ENCODE results near the gene OR2D2.
"Not testable (repeated sequence)": the region's sequence is repeated elsewhere in the genome, so short reads cannot be mapped to it uniquely, and the experiment has no call there.

Gene OR2D2, protein sequence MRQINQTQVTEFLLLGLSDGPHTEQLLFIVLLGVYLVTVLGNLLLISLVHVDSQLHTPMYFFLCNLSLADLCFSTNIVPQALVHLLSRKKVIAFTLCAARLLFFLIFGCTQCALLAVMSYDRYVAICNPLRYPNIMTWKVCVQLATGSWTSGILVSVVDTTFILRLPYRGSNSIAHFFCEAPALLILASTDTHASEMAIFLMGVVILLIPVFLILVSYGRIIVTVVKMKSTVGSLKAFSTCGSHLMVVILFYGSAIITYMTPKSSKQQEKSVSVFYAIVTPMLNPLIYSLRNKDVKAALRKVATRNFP

DNA sequence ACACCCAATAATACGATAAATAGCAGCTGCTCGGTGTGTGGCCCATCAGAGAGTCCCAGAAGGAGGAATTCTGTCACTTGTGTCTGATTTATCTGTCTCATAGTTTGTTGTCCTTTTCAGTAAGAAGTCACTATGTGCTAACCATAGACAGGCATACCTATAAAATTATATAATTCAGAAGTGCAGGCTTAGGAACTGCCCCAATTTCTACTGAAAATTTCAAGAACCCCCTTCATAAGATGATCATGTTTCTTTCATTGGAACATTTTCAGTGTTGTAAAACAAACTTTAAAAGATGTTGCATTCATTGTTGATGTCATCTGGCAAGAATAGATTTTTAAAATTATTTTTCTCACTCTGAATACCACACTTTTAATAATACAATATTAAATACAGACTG is at the start of gene OR2D2:
OR2D2 (minus strand) TSS at position 101 of the 400 bp plus-strand sequence; CDS start at position 101, 0 bp downstream.
- DNase-seq (ENCODE audit: low read depth, low spot score): no peak

DNA sequence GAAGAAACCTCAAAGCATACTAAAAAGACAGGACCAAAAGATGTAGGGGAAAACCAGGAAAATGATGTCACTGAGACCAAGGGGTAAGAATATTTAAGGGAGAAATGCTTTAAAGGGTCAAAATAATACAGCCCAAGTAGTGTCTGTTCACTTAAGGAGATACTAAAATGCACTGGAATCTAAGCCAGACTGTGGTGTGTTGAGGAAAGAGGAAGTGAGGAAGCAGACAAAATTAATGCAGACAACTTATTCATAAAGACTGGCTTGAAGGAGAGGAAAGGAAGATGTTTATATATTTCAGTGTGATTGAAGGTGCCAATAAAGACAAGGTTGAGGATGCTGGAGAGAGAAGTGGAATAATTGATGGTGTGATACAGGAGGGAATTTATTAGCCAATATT is 49.7 kb upstream of the OR2D2 start:
- no peak for DNase-seq (ENCODE audit: low read depth, low spot score)

DNA sequence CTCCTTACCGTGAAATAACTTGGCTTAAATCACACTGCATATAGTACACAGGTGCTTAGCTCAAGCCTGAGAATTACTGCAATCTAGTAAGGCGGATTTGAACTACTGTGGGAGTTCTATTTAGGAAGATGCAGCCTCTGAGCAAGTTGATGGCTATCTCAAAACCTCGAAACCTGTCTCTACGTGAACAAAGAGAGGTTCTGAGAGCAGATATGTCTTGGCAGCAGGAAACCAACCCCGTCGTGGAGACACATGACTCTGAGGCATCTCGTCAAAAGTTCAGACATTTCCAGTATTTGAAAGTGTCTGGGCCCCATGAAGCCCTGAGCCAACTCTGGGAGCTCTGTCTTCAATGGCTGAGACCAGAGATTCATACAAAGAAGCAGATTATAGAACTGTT is 39.8 kb upstream of the OR2D2 start:
- no peak for DNase-seq (ENCODE audit: low read depth, low spot score)

DNA sequence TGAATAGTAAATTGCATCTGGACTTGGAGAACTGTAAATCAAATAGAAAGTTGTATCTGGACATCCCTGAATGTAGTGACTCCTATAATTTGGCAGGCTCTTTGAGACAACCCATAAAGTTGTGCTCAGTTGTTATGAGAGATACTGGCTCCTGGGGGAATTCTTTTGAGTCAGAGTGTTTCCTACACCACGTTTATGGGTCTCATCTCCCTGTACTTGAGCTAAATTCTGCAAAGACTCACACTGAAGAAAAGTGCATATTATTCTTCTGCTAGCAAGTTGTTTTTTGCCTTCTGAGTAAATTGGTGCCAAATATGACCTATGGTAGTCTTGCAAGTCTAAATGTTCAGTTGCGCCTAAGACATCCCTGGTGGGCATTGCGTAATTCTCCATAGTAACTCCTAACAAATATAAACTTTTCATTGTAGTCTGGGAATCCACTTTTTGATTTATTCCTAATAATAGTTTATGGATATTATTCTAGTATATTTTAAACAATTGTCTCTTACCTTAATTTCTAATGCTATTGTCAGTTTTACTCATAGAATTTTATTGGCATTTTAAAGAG is 38.9 kb upstream of the OR2D2 start:
- DNase-seq (ENCODE audit: low read depth, low spot score): no peak

DNA sequence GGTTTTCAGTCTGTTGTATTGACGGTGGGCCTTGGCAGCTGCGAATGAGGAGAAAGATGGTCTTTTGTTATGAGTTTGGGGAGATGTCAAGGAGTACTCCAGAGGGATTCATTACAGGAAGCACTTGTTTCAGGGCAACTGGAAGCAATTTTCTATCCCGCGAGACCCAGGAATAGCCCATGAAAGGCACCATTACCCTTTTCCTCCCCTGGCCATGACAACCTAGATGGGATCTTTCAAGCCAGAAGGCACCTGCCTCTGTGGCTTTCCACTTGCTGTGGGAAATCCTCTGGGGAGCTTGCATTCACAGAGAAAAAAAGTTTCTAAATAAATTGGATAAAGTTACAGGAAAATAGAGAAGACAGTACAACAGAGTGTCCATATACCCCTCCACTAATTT is 36.6 kb upstream of the OR2D2 start:
- no peak for DNase-seq (ENCODE audit: low read depth, low spot score)

DNA sequence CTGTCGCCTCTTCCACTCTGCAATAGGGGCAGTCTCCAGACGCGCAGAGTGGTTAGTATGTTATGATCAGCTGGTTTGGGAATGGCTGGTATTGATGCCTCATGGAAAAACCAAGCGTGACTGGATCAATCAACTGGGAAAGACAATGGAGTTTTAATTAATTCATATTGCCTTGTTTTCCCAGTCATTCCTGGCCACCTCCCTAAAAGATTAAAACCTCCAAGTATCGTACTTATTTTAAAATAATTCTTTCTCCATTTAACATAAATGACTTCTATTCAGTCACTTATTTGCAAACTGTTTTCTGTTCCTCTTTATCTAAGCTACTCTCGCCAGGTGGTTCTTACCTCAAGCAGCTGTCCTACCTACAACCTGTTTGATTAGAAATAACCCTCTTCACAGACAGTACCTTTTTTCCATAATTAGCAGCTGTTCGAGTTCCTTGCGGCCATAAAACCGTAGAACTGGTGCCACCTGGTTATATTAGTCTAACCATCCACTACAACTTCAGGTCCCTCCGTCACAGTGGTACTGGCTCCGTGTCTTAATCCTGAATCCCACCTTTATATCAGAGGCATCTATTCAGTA is 34.8 kb upstream of the OR2D2 start:
- DNase-seq (ENCODE audit: low read depth, low spot score): peak; percentile 1

DNA sequence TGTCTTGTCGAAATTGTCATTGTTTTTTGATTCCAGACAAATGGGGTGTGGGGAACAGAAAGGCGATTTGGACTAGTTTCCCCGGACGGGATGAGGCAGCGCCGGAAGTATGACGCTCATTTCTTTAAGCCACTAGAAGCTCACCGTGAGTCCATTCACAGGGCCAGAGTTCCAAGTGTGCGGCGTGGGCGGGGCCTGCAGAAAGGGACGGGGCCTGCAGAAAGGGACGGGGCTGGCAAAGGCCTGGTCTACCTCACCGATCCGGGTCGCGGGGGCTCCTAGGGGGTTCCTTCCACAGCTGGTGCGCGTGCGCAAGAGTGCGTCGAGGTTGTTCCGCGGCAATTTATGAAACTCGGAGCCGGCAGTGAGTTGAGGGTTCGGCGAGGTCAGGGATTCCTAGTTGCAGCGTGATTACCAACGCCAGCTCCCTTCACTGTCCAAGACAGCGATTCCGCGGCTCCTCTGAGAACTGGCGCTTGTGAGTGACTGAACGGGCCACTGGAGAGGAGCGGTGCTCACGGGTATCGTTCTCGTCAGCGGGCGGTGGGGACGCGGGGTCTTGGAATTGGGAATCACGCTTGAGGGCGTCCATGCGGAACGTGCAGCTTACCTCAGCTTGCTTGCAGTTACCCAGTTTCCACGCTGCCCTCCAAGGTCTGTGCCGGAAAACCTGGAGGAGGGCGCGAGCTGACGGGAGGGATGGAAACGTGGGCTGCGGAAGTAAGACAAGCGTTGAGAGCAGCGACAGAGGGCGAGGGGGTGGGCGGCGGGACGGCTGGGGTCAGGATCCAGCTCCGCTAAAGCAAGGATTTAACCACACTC is 34.1 kb upstream of the OR2D2 start, which contains the start of gene ZNF215:
ZNF215 (plus strand) TSS at position 219 of the 822 bp plus-strand sequence. CDS start 5,847 bp downstream, outside the sequence.
- peak; percentile 92 for DNase-seq (ENCODE audit: low read depth, low spot score)

DNA sequence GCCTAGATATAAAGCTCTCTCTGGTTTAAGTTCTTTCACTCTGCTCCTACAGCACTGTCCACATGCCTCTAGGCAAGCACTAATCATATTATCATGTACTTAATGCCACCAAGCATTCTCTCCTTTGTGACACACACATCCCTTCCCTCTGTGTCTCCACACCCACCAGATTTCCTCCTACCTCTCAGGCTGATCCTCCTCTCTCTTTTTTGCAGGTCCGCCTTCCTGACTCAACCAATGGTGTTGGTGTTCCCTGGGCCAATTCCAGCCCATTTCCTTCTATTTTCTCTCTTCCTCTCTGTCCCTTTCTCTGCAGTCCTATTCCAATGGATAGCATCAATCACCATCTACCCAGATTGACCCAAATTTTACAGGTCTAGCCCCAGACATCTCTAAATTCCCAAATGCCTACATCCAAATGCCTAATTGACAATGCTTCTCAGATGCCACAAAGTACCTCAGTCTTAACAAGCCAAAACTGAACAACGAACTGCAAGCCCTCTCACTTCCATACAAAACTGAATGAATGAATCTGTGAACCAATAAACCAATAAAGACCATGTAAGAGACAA is 33.4 kb upstream of the OR2D2 start:
- peak; percentile 34 for DNase-seq (ENCODE audit: low read depth, low spot score)

DNA sequence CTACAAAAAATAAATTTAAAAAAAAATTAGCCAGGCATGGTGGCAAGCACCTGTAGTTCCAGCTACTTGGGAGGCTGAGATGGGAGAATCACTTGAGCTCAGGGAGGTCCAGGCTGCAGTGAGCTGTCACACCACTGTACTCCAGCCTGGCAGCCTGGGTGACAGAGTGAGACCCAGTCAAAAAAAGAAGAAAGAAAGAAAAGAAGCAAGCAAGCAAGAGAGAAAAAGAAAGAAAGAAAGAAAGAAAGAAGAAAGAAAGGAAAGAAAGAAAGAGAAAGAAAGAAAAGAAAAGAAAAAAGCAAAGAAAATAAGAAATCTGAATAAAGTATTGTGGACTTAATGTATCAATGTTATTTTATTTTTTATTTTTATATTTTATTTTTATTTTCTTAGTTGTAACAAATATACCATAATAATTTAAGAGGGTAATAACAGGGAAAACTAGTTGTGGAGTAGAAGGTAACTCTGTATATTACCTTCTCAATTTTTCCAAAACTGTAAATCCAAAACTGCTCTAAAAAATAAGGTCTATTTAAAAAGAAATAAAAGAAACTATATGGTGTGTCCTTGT is 32.8 kb upstream of the OR2D2 start:
- no peak for DNase-seq (ENCODE audit: low read depth, low spot score)

DNA sequence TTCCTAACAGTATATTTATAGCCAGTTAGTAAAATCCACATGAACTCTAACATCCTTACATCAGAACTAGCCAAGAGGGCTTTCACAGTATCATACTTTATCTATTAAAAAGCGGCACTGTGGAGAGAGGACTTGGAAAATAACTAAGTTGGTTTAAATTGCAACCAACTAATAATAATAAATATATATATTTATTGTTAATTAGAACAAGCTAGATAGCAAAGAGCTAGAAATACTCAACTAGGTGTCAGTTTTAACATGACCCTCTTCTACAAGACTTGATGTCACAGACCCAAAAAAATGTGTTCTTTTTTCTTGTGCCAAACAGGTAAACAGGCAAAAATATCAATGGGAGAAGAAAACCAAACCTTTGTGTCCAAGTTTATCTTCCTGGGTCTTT is 28.4 kb upstream of the OR2D2 start, which contains the start of gene OR2D3:
OR2D3 (plus strand) TSS at position 301 of the 400 bp plus-strand sequence; CDS start at position 301, 0 bp downstream.
- DNase-seq (ENCODE audit: low read depth, low spot score): no peak

DNA sequence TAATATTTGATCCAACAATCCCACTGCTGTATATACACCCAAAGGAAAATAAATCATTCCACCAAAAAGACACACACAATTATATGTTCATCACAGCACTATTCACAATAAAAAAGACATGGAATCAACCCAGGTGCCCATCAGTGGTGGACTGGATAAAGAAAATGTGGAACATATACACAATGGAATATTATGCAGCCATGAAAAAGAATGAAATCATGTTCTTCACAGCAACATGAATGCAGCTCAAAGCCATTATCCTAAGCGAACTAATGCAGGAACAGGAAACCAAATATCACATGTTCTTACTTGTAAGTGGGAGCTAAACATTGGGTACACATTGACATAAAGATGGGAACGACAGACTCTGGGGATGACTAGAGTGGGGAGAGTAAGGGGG is 27.4 kb upstream of the OR2D2 start:
- DNase-seq (ENCODE audit: low read depth, low spot score): no peak

DNA sequence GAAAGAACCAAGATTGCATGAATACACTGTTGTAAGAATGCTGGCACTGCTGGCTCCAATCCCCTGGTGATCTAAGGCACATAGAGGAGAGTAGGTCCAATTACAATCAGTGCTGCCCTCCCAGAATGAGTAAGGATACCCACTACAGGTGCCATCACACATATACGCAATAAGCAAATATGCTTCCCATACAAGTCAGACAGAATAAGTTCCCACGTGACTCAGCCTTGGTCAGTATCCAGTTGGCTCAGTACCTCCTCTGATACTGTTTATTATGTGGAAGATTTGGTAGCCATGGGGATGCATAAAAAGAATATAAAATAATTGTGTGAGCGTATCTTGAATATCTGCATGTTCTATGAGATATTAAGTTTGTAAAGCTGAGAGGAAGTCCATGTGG is 19.6 kb upstream of the OR2D2 start:
- no peak for DNase-seq (ENCODE audit: low read depth, low spot score)

DNA sequence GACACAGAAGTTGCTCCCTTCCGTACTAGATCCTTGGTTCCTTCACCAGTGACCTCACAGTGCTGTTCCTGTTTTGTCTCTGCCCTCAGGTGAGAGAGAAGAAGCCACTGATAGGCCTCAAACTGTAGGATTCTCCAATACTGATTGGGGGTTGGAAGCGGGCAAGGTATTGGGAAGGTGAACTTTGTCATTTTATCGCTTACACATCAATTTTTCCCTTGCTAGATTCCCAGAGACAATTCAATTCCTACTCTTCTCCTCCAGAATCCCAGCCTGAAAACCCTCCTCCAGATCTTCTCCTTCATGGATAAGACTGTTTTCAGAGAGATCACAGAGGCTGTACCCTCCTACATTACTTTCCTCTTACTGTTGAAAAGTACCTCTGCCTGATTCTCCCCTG is 19.1 kb upstream of the OR2D2 start:
- DNase-seq (ENCODE audit: low read depth, low spot score): no peak

DNA sequence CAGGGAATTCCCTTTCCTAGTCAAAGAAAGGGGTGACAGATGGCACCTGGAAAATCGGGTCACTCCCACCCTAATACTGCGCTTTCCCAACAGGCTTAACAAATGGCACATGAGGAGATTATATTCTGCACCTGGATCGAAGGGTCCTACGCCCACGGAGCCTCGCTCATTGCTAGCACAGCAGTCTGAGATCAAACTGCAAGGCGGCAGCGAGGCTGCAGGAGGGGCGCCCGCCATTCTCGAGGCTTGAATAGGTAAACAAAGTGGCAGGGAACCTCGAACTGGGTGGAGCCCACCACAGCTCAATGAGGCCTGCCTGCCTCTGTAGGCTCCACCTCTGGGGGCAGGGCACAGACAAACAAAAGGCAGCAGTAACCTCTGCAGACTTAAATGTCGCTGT is 12.5 kb upstream of the OR2D2 start:
- not testable (repeated sequence) for DNase-seq (ENCODE audit: low read depth, low spot score)

DNA sequence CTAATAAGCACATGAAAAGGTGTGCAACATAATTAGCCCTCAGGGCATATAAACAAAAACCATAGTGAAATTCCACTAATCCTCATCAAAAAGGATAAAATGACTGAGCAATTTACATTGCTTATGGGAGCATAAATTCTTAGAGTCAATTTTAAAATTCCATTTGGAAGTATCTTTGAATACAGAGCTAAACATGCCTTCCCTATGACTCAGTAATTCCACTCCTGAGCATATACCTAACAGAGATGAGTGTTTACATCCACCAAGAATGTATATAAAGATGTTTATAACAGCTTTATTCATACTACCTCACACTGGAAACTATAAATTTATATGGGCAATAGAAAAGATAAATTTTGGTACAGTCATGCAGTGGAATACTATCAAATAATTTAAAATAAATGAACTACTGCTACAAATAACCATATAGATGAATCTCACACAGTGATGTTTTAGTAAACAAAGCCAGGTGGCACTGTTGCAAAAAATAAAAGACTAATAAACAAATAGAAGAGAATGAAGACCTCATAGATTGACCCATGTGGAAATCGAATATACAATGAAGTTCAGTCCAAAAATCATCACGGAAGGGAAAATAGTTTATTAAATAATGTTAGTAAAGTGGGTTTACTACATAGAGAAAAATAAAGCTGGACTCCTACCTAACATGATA is 8.2 kb upstream of the OR2D2 start:
- DNase-seq (ENCODE audit: low read depth, low spot score): no peak

DNA sequence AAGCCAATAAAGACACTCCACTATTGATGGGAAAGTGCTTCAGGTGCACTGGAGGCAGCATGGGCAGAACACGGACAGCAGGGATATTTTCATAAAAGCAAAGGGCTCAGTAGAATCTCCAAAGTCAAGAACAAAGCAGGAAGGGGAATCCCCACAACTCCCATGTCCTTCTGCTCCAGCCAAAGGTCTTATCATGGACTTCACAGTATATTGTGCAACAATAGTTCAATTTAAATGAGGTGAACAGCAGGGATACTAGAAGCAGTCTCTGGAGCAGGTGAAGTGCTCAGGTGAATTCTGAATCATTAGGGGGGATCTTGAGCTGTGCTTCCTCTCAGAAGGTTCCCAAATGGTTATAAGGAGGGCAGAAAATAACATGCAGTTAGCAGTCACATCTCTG is 6.6 kb upstream of the OR2D2 start:
- DNase-seq (ENCODE audit: low read depth, low spot score): no peak

DNA sequence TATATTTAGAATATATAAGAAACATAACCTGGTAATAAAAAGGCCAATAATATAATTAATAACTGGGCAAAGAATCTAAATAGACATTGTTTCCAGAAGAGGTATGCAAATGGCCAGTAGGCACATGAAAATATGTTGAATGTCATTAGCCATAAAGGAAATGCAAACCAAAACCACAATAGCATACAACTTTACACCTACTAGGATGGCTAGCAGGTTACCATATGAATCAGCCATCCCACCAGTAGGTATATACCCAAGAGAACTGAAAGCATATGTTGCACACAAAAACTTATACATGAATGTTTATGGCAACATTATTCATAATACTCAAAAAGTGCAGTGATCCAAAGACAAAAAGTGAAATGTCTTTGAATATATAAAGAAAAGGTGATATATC is 2.7 kb upstream of the OR2D2 start:
- DNase-seq (ENCODE audit: low read depth, low spot score): no peak

DNA sequence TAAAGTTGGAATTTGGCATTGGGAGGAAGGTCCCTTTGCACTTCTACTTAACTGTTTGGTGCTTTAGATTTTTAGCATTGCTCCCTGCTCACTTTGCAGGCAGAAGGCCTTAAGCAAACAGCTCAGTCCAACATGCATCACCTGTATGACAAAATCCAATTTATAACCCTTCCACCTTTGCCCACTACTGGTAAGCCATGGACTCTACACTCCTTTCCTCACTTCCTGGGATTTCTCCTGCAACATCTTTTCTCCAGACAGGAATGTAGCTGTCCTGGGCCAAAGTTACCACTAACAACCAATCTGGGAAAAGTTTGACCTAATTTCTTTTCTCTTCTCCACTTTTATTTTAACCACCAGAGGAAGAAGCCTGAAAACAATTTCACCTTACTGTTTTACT is 1.8 kb upstream of the OR2D2 start:
- peak; percentile 2 for DNase-seq (ENCODE audit: low read depth, low spot score)

DNA sequence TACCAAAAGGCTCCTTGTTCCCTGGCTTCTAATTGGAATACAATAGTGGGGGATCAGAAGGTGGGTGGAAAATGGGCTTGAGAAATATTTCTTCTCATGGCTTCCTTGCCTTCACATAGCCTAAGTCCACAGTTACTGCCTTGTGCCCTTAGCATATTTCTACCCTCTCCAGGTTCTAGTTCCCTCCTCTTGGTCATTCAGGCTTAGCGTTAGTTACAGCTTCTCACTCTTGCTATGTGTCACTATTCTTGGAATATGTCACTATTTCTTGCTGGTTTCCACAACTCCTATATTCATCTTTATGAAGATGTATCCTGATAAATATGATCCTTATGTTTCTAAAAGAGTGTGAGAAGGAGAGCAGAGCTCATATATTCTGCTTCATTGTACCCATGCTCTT is 2.5 kb downstream of the OR2D2 start:
- no peak for DNase-seq (ENCODE audit: low read depth, low spot score)

DNA sequence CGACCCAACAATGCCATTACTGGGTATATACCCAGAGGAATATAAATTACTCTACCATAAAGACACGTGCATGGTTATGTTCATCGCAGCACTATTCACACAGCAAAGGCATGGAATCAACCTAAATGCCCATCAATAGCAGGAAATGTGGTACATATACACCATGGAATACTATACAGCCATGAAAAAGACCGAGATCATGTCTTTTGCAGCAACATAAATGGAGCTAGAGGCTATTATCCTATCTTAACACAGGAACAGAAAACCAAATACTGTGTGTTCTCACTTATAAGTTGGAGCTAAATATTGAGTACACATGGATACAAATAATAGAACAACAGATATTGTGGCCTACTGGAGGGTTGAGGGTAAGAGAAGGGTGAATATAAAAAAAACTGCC is 3.5 kb downstream of the OR2D2 start:
- no peak for DNase-seq (ENCODE audit: low read depth, low spot score)

DNA sequence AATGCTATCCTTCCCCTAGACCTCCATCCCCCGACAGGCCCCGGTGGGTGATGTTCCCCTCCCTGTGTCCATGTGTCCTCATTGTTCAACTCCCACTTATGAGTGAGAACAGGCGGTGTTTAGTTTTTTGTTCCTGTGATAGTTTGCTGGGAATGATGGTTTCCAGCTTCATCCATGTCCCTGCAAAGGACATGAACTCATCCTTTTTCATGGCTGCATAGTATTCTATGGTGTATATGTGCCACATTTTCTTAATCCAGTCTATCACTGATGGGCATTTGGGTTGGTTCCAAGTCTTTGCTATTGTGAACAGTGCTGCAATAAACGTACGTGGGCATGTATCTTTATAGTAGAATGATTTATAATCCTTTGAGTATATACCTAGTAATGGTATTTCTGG is 4.6 kb downstream of the OR2D2 start:
- DNase-seq (ENCODE audit: low read depth, low spot score): not testable (repeated sequence)

All from ELF-1 (cell line).